SK-N-MC (cell line): Measurements from ENCODE around the gene VSTM2B.

Source experiments
- DNase-seq: peaks from one replicate; pipeline ENCODE4 v3.0.0-alpha.2; 2011; ENCODE audit warnings: low read depth, low spot score
- H3K27ac ChIP-seq: fragments of 200-600 bp; sonication (generic); 2 replicates; pipeline ENCODE4 v1.5.1; 2016; ENCODE audit warnings: mixed run types
- H3K36me3 ChIP-seq: fragments of 200-600 bp; sonication (generic); 2 replicates; pipeline ENCODE4 v1.6.1; 2017; ENCODE audit warnings: antibody characterized with exemption, low read length, mixed read lengths; ENCODE audit not compliant: insufficient read depth
- H3K4me3 ChIP-seq: fragments of 200-600 bp; sonication (generic); 2 replicates; pipeline ENCODE4 v1.5.1; 2016
- H3K9ac ChIP-seq: fragments of 200-600 bp; sonication (generic); 2 replicates; pipeline ENCODE4 v1.8.0; 2017; ENCODE audit warnings: mixed run types, mixed read lengths; ENCODE audit not compliant: insufficient read length
- H3K9me3 ChIP-seq: fragments of 200-600 bp; sonication (generic); 2 replicates; pipeline ENCODE4 v1.6.1; 2017; ENCODE audit warnings: low read depth, mild to moderate bottlenecking, antibody characterized with exemption, low read length, moderate library complexity, mixed read lengths
- EZH2 ChIP-seq: fragments of 200-600 bp; sonication (generic); IDR thresholded peaks from one replicate; pipeline ENCODE4 v1.6.1; 2017; ENCODE audit warnings: antibody characterized with exemption
- FOXP2 ChIP-seq: optimal IDR thresholded peaks from 2 replicates; pipeline ENCODE3; 2011; ENCODE audit warnings: mild to moderate bottlenecking, moderate library complexity; ENCODE audit not compliant: insufficient read depth; ENCODE audit errors: extremely low read length, control extremely low read depth
- POLR2AphosphoS5 ChIP-seq: IDR thresholded peaks from 2 replicates; pipeline ENCODE4 v1.6.1; 2012; ENCODE audit warnings: mild to moderate bottlenecking, low read depth, low read length, borderline replicate concordance

The VSTM2B gene

GRCh38 chr19:29525901-29526729 is at the start of gene VSTM2B:
VSTM2B (plus strand) TSS chr19:29525994; CDS start chr19:29526584, 590 bp downstream.
- no peak for TF ChIP-seq FOXP2
- no peak for TF ChIP-seq POLR2AphosphoS5
- TF ChIP-seq EZH2, result no peak
- Histone ChIP-seq H3K27ac (no peak within 1 kb of the TSS), H3K9me3 (no peaks in the 10 kb centered on the region), H3K4me3 (no peak within 1 kb of the TSS), H3K9ac (no peak within 1 kb of the TSS), H3K36me3 (no peaks in the 10 kb centered on the region)
- no peak for DNase-seq

GRCh38 chr19:29476528-29476927 is 49.3 kb upstream of the VSTM2B start:
- H3K9ac ChIP-seq, result no peak overlapping the region
- H3K4me3 ChIP-seq, result no peak overlapping the region
- DNase-seq, result no peak
- TF ChIP-seq EZH2 (no peak), FOXP2 (no peak), POLR2AphosphoS5 (no peak)
- no peak overlapping the region for H3K27ac ChIP-seq
- no peaks in the 10 kb centered on the region for H3K36me3 ChIP-seq
- H3K9me3 ChIP-seq, result no peaks in the 10 kb centered on the region

- no peak overlapping the region for H3K9ac ChIP-seq
- H3K27ac ChIP-seq, result no peak overlapping the region
- no peaks in the 10 kb centered on the region for H3K36me3 ChIP-seq
- no peak for DNase-seq
- TF ChIP-seq EZH2, result no peak
- no peak for TF ChIP-seq POLR2AphosphoS5
- TF ChIP-seq FOXP2, result no peak
- no peaks in the 10 kb centered on the region for H3K9me3 ChIP-seq
- no peak overlapping the region for H3K4me3 ChIP-seq
These were observed 47.8 kb upstream of the VSTM2B start for GRCh38 chr19:29477831-29478577.

- Histone ChIP-seq H3K27ac (no peak overlapping the region), H3K9ac (no peak overlapping the region), H3K4me3 (no peak overlapping the region), H3K36me3 (no peaks in the 10 kb centered on the region), H3K9me3 (no peaks in the 10 kb centered on the region)
- no peak for DNase-seq
- TF ChIP-seq EZH2, result no peak
- no peak for TF ChIP-seq POLR2AphosphoS5
- TF ChIP-seq FOXP2, result no peak
These were observed 46.9 kb upstream of the VSTM2B start for GRCh38 chr19:29478578-29479565.

GRCh38 chr19:29479941-29480340 is 45.9 kb upstream of the VSTM2B start:
- Histone ChIP-seq H3K27ac (no peak overlapping the region), H3K4me3 (no peak overlapping the region), H3K9ac (no peak overlapping the region), H3K36me3 (no peaks in the 10 kb centered on the region), H3K9me3 (no peaks in the 10 kb centered on the region)
- TF ChIP-seq EZH2 (no peak), POLR2AphosphoS5 (no peak), FOXP2 (no peak)
- no peak for DNase-seq

- no peak overlapping the region for H3K9ac ChIP-seq
- no peak for DNase-seq
- H3K4me3 ChIP-seq, result no peak overlapping the region
- no peak overlapping the region for H3K27ac ChIP-seq
- H3K36me3 ChIP-seq, result no peaks in the 10 kb centered on the region
- no peak for TF ChIP-seq POLR2AphosphoS5
- no peak for TF ChIP-seq EZH2
- no peaks in the 10 kb centered on the region for H3K9me3 ChIP-seq
These were observed 45.3 kb upstream of the VSTM2B start for GRCh38 chr19:29480507-29480906.

GRCh38 chr19:29482855-29483640 is 42.7 kb upstream of the VSTM2B start:
- Histone ChIP-seq H3K4me3 (no peak overlapping the region), H3K9ac (no peak overlapping the region), H3K27ac (no peak overlapping the region), H3K36me3 (no peaks in the 10 kb centered on the region), H3K9me3 (no peaks in the 10 kb centered on the region)
- DNase-seq, result no peak
- TF ChIP-seq FOXP2, result no peak
- no peak for TF ChIP-seq POLR2AphosphoS5
- TF ChIP-seq EZH2, result no peak

GRCh38 chr19:29483641-29483920 is 42.2 kb upstream of the VSTM2B start:
- no peak for DNase-seq
- no peaks in the 10 kb centered on the region for H3K36me3 ChIP-seq
- no peak overlapping the region for H3K9ac ChIP-seq

More at GRCh38 chr19:29483641-29483920, 42.2 kb upstream of the VSTM2B start:
- H3K27ac ChIP-seq, result no peak overlapping the region
- TF ChIP-seq EZH2 (no peak), POLR2AphosphoS5 (no peak), FOXP2 (no peak)
- H3K4me3 ChIP-seq, result no peak overlapping the region
- H3K9me3 ChIP-seq, result no peaks in the 10 kb centered on the region
